HepG2 (cell line): ENCODE results near the gene GPX7. TPM values are rescaled to one million over a fixed set of nuclear protein-coding genes. Genes with fewer than 3 reads are reported as not detected.

Source experiments
- AGO2 ChIP-seq: fragments of 200-400 bp; formaldehyde crosslinking; optimal IDR thresholded peaks from 2 replicates; pipeline ENCODE3; 2017; ENCODE audit warnings: mild to moderate bottlenecking, low read depth, low read length, moderate library complexity
- ARNT ChIP-seq: fragments of 450-650 bp; IDR thresholded peaks from 2 replicates; pipeline ENCODE4 v1.6.1; 2017
- CENPBD1 ChIP-seq: sonication (generic); formaldehyde crosslinking; IDR thresholded peaks from 2 replicates; pipeline ENCODE4 v1.8.0; 2022; ENCODE audit warnings: missing genetic modification reagents, low read depth, mild to moderate bottlenecking, borderline replicate concordance
- CHD2 ChIP-seq: IDR thresholded peaks from 2 replicates; pipeline ENCODE4 v1.6.1; 2011; ENCODE audit warnings: low read depth, low read length, improper control_type of control experiment
- ETV6 ChIP-seq: sonication (generic); formaldehyde crosslinking; conservative IDR thresholded peaks from 2 replicates; pipeline ENCODE4 v1.4.0; 2020; ENCODE audit warnings: missing genetic modification reagents
- KLF13 ChIP-seq: sonication (generic); formaldehyde crosslinking; IDR thresholded peaks from 2 replicates; pipeline ENCODE4 v1.4.0; 2020; ENCODE audit warnings: mild to moderate bottlenecking, missing genetic modification reagents
- MYC ChIP-seq: sonication (generic); formaldehyde crosslinking; IDR thresholded peaks from 2 replicates; pipeline ENCODE4 v1.9.0; 2021; ENCODE audit warnings: missing genetic modification reagents, borderline replicate concordance
- MYPOP ChIP-seq: sonication (generic); formaldehyde crosslinking; IDR thresholded peaks from 2 replicates; pipeline ENCODE4 v1.8.1; 2023; ENCODE audit warnings: mild to moderate bottlenecking, moderate library complexity, missing genetic modification reagents
- NFKB2 ChIP-seq: sonication (generic); formaldehyde crosslinking; IDR thresholded peaks from 2 replicates; pipeline ENCODE4 v1.4.0; 2020; ENCODE audit warnings: missing genetic modification reagents, borderline replicate concordance
- NFYB ChIP-seq: sonication (generic); formaldehyde crosslinking; IDR thresholded peaks from 2 replicates; pipeline ENCODE4 v1.4.0; 2020; ENCODE audit warnings: missing genetic modification reagents
- NR2F2 ChIP-seq: IDR thresholded peaks from 2 replicates; pipeline ENCODE4 v1.6.1; 2012; ENCODE audit warnings: low read depth, inconsistent platforms, borderline replicate concordance
- NR2F6 ChIP-seq, 2 experiments: IDR thresholded peaks; 2 replicates each; pipeline ENCODE4 v1.6.1; 2016; ENCODE audit warnings: antibody characterized with exemption in 1 of 2, mild to moderate bottlenecking in 1 of 2
- PHF5A ChIP-seq: IDR thresholded peaks from one replicate; pipeline ENCODE4 v1.6.1; 2018; ENCODE audit warnings: low read depth, missing genetic modification reagents; ENCODE audit not compliant: unreplicated experiment
- PHF8 ChIP-seq: sonication (generic); formaldehyde crosslinking; IDR thresholded peaks from 2 replicates; pipeline ENCODE4 v1.5.0; 2020; ENCODE audit warnings: missing genetic modification reagents
- PITX1 ChIP-seq: sonication (generic); formaldehyde crosslinking; IDR thresholded peaks from 2 replicates; pipeline ENCODE4 v1.5.1; 2020; ENCODE audit warnings: mild to moderate bottlenecking, missing genetic modification reagents
- RFX1 ChIP-seq: fragments of 450-650 bp; IDR thresholded peaks from 2 replicates; pipeline ENCODE4 v1.6.1; 2017
- RNF2 ChIP-seq: fragments of 450-650 bp; conservative IDR thresholded peaks from 2 replicates; pipeline ENCODE4 v1.6.1; 2016; ENCODE audit warnings: low read depth
- SAFB2 ChIP-seq: sonication (generic); formaldehyde crosslinking; IDR thresholded peaks from 2 replicates; pipeline ENCODE4 v1.5.1; 2020; ENCODE audit warnings: missing genetic modification reagents, low read depth, mild to moderate bottlenecking, borderline replicate concordance
- SALL1 ChIP-seq: sonication (generic); formaldehyde crosslinking; IDR thresholded peaks from 2 replicates; pipeline ENCODE4 v1.8.0; 2022; ENCODE audit warnings: mild to moderate bottlenecking, missing genetic modification reagents
- SMARCE1 ChIP-seq: fragments of 450-650 bp; IDR thresholded peaks from 2 replicates; pipeline ENCODE4 v1.6.1; 2017; ENCODE audit warnings: borderline replicate concordance
- SOX5 ChIP-seq: IDR thresholded peaks from 2 replicates; pipeline ENCODE4 v1.6.1; 2016; ENCODE audit warnings: borderline replicate concordance
- STAT5B ChIP-seq: sonication (generic); formaldehyde crosslinking; IDR thresholded peaks from 2 replicates; pipeline ENCODE4 v1.4.0; 2020; ENCODE audit warnings: missing genetic modification reagents
- TRIM24 ChIP-seq: sonication (generic); formaldehyde crosslinking; IDR thresholded peaks from 2 replicates; pipeline ENCODE4 v1.8.0; 2022; ENCODE audit warnings: mild to moderate bottlenecking, missing genetic modification reagents
- YY1 ChIP-seq: IDR thresholded peaks from 2 replicates; pipeline ENCODE4 v1.6.1; 2011; ENCODE audit warnings: low read length, low read depth, moderate library complexity, mild to moderate bottlenecking; ENCODE audit not compliant: insufficient read depth, insufficient replicate concordance
- ZBTB2 ChIP-seq: sonication (generic); formaldehyde crosslinking; IDR thresholded peaks from 2 replicates; pipeline ENCODE4 v1.8.0; 2022; ENCODE audit warnings: low read depth, missing genetic modification reagents
- ZFYVE20 ChIP-seq: sonication (generic); formaldehyde crosslinking; IDR thresholded peaks from 2 replicates; pipeline ENCODE4 v1.8.0; 2023; ENCODE audit warnings: low read depth, mild to moderate bottlenecking, moderate library complexity, missing genetic modification reagents, borderline replicate concordance
- ZNF256 ChIP-seq: sonication (generic); formaldehyde crosslinking; conservative IDR thresholded peaks from 2 replicates; pipeline ENCODE4 v1.4.0; 2020; ENCODE audit warnings: missing genetic modification reagents
- ZNF546 ChIP-seq: sonication (generic); formaldehyde crosslinking; conservative IDR thresholded peaks from 2 replicates; pipeline ENCODE4 v1.8.1; 2023; ENCODE audit warnings: mild to moderate bottlenecking, missing genetic modification reagents
- ZNF577 ChIP-seq: sonication (generic); formaldehyde crosslinking; IDR thresholded peaks from 2 replicates; pipeline ENCODE4 v1.4.0; 2020; ENCODE audit warnings: mild to moderate bottlenecking, low read depth, missing genetic modification reagents, borderline replicate concordance
- ZNF776 ChIP-seq: sonication (generic); formaldehyde crosslinking; IDR thresholded peaks from 2 replicates; pipeline ENCODE4 v1.4.0; 2020; ENCODE audit warnings: mild to moderate bottlenecking, missing genetic modification reagents
- polyA plus RNA-seq, 8 experiments: library from polyadenylated mRNA; depleted of rRNA in 3 of 8; stranded (reverse) in 7 of 8; unstranded in 1 of 8; fragments of >200 nt; fragmentation: Illumina TruSeq in 4 of 8; extraction: Trizol in 4 of 8; gene quantifications; 2 replicates each; pipeline versions ENCODE4 v1.2.1 to v1.2.3, GENCODE V29; 2011 to 2016; ENCODE audit warnings: low read depth in 4 of 8, missing spikeins in 1 of 8, mixed read lengths in 1 of 8; ENCODE audit not compliant: insufficient read depth in 1 of 8
- total RNA-seq, 5 experiments: library from RNA; depleted of rRNA; stranded (reverse); fragments of >200 nt; fragmentation: Illumina TruSeq; extraction: Trizol; gene quantifications; 2 replicates each; pipeline ENCODE4 v1.2.3, GENCODE V29; 2016; ENCODE audit warnings: low read depth in 1 of 5

GPX7 gene
- total and polyA plus RNA-seq, 2 of the 13 experiments (the other 11 are each of a cell fraction or from before 2014, with no cell fraction given): 14.1 to 16.2 TPM

DNA sequence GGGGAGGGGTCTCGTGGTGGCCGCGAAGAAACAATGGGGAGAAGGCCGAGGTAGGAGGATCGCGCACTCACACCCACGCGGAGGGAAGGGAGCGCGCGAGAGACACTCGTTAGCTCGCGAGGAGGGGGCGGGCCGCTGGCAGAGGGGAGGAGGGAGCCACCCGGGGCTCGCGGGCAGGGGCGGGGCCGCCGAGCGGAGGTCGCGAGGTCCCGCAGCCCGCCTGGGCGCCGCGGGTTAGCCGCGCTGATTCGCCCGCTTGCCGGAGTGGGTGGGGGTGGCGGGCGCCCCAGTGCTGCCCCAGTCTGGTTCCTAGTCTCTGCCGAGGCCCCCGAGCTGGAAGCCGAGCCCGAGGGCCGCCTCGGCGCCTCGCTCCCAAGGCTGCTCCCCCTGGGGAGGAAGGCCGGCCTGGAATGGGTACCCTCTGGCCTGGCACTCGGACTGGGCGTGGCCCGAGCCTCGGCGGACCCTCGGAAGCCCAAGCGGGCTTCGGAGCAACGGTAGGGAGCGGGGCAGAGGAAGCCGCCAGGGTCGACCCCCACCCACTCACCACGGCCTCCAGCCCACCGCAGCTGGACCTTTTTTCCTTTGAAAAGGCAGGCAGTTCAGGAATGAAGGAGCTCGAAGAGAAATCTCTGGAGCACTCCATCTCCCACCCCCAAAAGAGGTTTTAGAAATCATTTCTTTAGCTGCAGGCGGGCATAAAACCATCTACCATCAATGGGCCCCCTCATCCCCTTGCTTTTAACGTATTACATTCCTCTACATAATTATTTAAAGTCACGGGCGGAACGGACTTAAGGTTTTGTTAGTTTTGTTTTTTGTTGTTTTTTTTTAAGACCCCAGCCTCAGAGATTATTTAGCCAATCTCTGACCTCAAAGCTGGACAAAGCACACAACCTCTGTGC lies 48.6 kb upstream of the GPX7 start (continued):
- no peak for TF ChIP-seq TRIM24
- TF ChIP-seq NR2F6 (IDR thresholded peaks at IDR 0.05): no peak
- no peak; the same call in 1 of the 2 replicates for TF ChIP-seq NR2F6 (CRISPR knock-in tag; IDR thresholded peaks at IDR 0.05)
- no peak for TF ChIP-seq STAT5B (CRISPR knock-in tag)
- peak; percentile 85 for TF ChIP-seq SALL1
- TF ChIP-seq MYPOP (CRISPR knock-in tag): no peak
- TF ChIP-seq ARNT: no peak
- no peak for TF ChIP-seq ZFYVE20 (CRISPR knock-in tag)
- TF ChIP-seq MYC (CRISPR knock-in tag): peak; percentile 71; the same call in 1 of the 2 replicates
- no peak for TF ChIP-seq PHF5A
- 0 out of 2 replicates have a peak, but pooled peaks have one; percentile 18 for TF ChIP-seq PITX1
- 0 out of 2 replicates have a peak, but pooled peaks have one; percentile 19 for TF ChIP-seq SOX5 (CRISPR knock-in tag)
- no peak for TF ChIP-seq ZNF776 (CRISPR knock-in tag)
- peak; percentile 90 for TF ChIP-seq CHD2
- peak; percentile 90 for TF ChIP-seq PHF8 (CRISPR knock-in tag)
- TF ChIP-seq NR2F2: no peak
- TF ChIP-seq RNF2: no peak
- TF ChIP-seq KLF13 (CRISPR knock-in tag): no peak
- no peak for TF ChIP-seq ZNF577 (CRISPR knock-in tag)
- TF ChIP-seq ZBTB2: no peak
- no peak for TF ChIP-seq ZNF256 (CRISPR knock-in tag)
- 0 out of 2 replicates have a peak, but pooled peaks have one; percentile 38 for TF ChIP-seq SAFB2 (CRISPR knock-in tag)
- no peak for TF ChIP-seq ZNF546 (CRISPR knock-in tag)
- TF ChIP-seq YY1: peak; percentile 52
- TF ChIP-seq NFKB2: peak; percentile 84; the same call in 1 of the 2 replicates
- no peak for TF ChIP-seq NFYB (CRISPR knock-in tag)
- no peak for TF ChIP-seq SMARCE1
- TF ChIP-seq CENPBD1 (CRISPR knock-in tag): no peak
- TF ChIP-seq AGO2: peak; percentile 64
- TF ChIP-seq ETV6 (CRISPR knock-in tag): no peak
- no peak for TF ChIP-seq RFX1
